Mucosa of stomach (tissue), 1 donor: ENCODE measurements around the gene CDC23.
A peak's percentile ranks its signal among the peaks of the same experiment; 100 is the strongest.
"Not testable (repeated sequence)": the region's sequence is repeated elsewhere in the genome, so short reads cannot be mapped to it uniquely, and the experiment has no call there.

Source experiments
- H3K27me3 ChIP-seq: one replicate; pipeline ENCODE4 v1.7.0; 2013; ENCODE audit warnings: mild to moderate bottlenecking, low read length; ENCODE audit not compliant: control insufficient read depth, insufficient read depth
- H3K36me3 ChIP-seq: one replicate; pipeline ENCODE4 v1.7.0; 2013; ENCODE audit warnings: low read length; ENCODE audit not compliant: control insufficient read depth, insufficient read depth
- H3K4me1 ChIP-seq: one replicate; pipeline ENCODE4 v1.7.0; 2013; ENCODE audit warnings: mild to moderate bottlenecking, low read length; ENCODE audit not compliant: control insufficient read depth, insufficient read depth
- H3K4me3 ChIP-seq: one replicate; pipeline ENCODE4 v1.7.0; 2013; ENCODE audit warnings: low read length
- H3K9ac ChIP-seq: one replicate; pipeline ENCODE4 v1.7.0; 2013; ENCODE audit warnings: mild to moderate bottlenecking, low read length, moderate library complexity
- H3K9me3 ChIP-seq: one replicate; pipeline ENCODE4 v1.7.0; 2013; ENCODE audit warnings: mild to moderate bottlenecking, low read length, moderate library complexity; ENCODE audit not compliant: control insufficient read depth
- donor health status: Pancreatic carcinoma.

Gene CDC23

GRCh38 chr5:138193859-138194258, 19.3 kb downstream of the CDC23 start:
- not testable (repeated sequence) for H3K4me1 ChIP-seq, H3K9me3 ChIP-seq, H3K36me3 ChIP-seq, H3K4me3 ChIP-seq, H3K27me3 ChIP-seq, H3K9ac ChIP-seq

DNA sequence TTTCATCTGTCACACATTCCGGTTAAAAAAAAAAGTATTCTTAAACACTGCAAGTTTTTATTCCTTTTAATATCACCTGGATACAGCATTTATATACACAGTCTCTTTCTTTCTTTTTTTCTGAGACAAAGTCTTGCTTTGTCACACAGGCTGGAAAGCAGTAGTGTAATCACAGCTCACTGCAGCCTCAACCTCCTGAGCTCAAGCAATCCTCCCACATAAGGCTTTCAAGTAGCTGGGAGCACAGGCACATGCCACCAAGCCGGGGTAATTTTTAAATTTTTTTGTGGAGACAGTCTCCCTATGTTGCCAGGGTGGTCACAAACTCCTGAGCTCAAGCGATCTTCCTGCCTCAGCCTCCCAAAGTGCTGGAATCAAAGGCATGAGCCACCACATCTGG, 20.3 kb downstream of the CDC23 start:
- no peak overlapping the region for H3K4me3 ChIP-seq
- no peaks in the 10 kb centered on the region for H3K4me1 ChIP-seq
- no peaks in the 10 kb centered on the region for H3K36me3 ChIP-seq
- H3K27me3 ChIP-seq, result no peaks in the 10 kb centered on the region
- H3K9ac ChIP-seq, result no peak overlapping the region
- no peaks in the 10 kb centered on the region for H3K9me3 ChIP-seq

DNA sequence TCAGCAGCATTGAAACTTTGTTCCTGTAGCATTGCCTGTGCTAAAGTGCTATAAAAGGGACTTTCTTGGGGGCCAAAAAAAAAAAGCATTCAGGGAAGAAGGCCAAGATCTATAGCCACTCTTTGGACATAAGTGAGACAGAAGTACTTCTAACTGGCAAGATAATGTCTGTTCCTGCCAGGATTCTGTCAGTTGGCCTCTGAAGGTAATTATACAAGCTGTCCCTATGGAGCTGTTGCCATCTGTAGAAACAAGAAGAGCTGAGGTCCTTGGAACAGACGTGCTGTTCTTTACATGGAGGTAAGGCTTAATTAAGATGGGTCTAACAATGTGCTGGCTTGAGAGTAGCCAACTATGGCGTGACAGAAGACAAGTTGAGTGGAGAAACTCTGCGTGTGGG, 24.5 kb downstream of the CDC23 start:
- H3K27me3 ChIP-seq, result no peaks in the 10 kb centered on the region
- no peak overlapping the region for H3K9ac ChIP-seq
- H3K4me1 ChIP-seq, result no peaks in the 10 kb centered on the region
- no peak overlapping the region for H3K4me3 ChIP-seq
- H3K9me3 ChIP-seq, result no peaks in the 10 kb centered on the region
- H3K36me3 ChIP-seq, result no peaks in the 10 kb centered on the region

GRCh38 chr5:138186002-138186447, 27.1 kb downstream of the CDC23 start:
- H3K36me3 ChIP-seq, result no peaks in the 10 kb centered on the region
- no peak overlapping the region for H3K9ac ChIP-seq
- no peaks in the 10 kb centered on the region for H3K27me3 ChIP-seq

GRCh38 chr5:138182808-138183207, 30.3 kb downstream of the CDC23 start:
- Histone ChIP-seq H3K9ac (no peak overlapping the region), H3K4me3 (no peak overlapping the region), H3K27me3 (no peaks in the 10 kb centered on the region), H3K9me3 (no peaks in the 10 kb centered on the region), H3K4me1 (peaks cover 12% of the 10 kb centered on the region), H3K36me3 (no peaks in the 10 kb centered on the region)

More at GRCh38 chr5:138186002-138186447, 27.1 kb downstream of the CDC23 start:
- no peaks in the 10 kb centered on the region for H3K4me1 ChIP-seq
- no peaks in the 10 kb centered on the region for H3K9me3 ChIP-seq
- no peak overlapping the region for H3K4me3 ChIP-seq

GRCh38 chr5:138180841-138181240, 32.3 kb downstream of the CDC23 start:
- Histone ChIP-seq H3K9ac (no peak overlapping the region), H3K4me1 (peaks cover 12% of the 10 kb centered on the region), H3K36me3 (no peaks in the 10 kb centered on the region), H3K9me3 (no peaks in the 10 kb centered on the region), H3K27me3 (no peaks in the 10 kb centered on the region), H3K4me3 (no peak overlapping the region)

DNA sequence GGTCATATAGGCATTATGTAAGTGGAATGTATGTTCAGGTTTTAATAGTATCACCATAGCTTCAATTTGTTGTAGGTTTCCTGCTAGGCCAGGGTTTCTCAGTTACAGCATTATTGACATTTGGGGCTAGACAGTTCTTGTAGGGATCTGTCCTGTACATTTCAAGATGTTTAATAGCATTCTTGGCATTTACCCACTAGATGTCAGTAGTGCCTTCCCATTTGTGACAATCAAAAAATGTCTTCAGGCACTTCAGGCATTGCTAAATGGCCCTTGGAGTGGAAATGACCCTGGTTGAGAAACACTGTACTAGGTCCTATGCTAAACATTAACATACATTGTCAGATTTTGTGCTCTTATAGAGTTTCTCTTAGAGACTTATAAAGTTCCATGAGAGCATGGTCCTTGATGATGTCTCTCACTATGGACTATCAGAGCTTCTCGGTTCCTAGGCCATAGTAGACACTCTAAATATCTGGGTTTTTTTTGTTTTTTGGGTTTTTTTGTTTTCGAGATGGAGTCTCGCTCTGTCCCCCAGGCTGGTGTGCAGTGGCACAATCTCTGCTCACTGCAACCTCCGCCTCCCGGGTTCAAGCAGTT, 32.8 kb downstream of the CDC23 start:
- Histone ChIP-seq H3K27me3 (no peaks in the 10 kb centered on the region), H3K4me1 (peaks cover 12% of the 10 kb centered on the region), H3K4me3 (no peak overlapping the region), H3K9me3 (no peaks in the 10 kb centered on the region), H3K36me3 (no peaks in the 10 kb centered on the region), H3K9ac (no peak overlapping the region)

- H3K4me3 ChIP-seq, result peak overlapping the region; percentile 12
- peak overlapping the region; percentile 24 for H3K9ac ChIP-seq
- peaks cover 12% of the 10 kb centered on the region for H3K4me1 ChIP-seq
These were observed 33.8 kb downstream of the CDC23 start for GRCh38 chr5:138179277-138179857.

GRCh38 chr5:138178516-138179276, 34.4 kb downstream of the CDC23 start, which contains the start of the genes BRD8 and KIF20A:
TSS of gene BRD8 (minus strand) at chr5:138178630. CDS start at chr5:138178614, 16 bp downstream.
TSS of gene KIF20A (plus strand) at chr5:138179112. CDS start at chr5:138179681, 569 bp downstream.
- Histone ChIP-seq H3K36me3 (no peaks in the 10 kb centered on the region), H3K9ac (peak within 1 kb of the TSS; percentile 73), H3K27me3 (no peaks in the 10 kb centered on the region), H3K4me1 (peaks cover 12% of the 10 kb centered on the region), H3K4me3 (peak within 1 kb of the TSS; percentile 93), H3K9me3 (no peaks in the 10 kb centered on the region)

More at GRCh38 chr5:138179277-138179857, 33.8 kb downstream of the CDC23 start:
- Histone ChIP-seq H3K36me3 (no peaks in the 10 kb centered on the region), H3K27me3 (no peaks in the 10 kb centered on the region), H3K9me3 (no peaks in the 10 kb centered on the region)

- no peaks in the 10 kb centered on the region for H3K27me3 ChIP-seq
- peak overlapping the region; percentile 73 for H3K9ac ChIP-seq
- H3K4me3 ChIP-seq, result peak overlapping the region; percentile 93
- H3K36me3 ChIP-seq, result no peaks in the 10 kb centered on the region
- H3K9me3 ChIP-seq, result no peaks in the 10 kb centered on the region
- H3K4me1 ChIP-seq, result peaks cover 12% of the 10 kb centered on the region
These were observed 35.1 kb downstream of the CDC23 start for GRCh38 chr5:138177941-138178515.

DNA sequence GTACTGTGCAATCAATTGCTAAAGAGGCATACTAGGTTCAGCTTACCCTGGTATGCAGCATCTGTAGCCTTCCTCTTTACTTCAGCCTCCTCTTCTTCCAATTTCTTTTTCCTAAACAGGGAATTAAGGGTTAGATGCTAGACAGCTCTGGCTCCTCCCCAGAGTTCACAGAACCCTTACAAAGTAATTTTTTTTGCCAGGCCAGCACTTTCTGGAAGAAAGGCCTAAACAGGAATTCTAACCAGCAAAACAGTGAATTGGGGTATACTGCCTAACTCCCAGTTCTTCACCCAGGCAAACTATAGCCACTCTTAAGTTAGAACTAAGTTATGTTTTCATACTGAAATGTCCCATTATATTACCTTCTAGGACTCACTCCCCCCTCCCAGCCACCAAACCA, 42.8 kb downstream of the CDC23 start:
- Histone ChIP-seq H3K9ac (no peak overlapping the region), H3K9me3 (no peaks in the 10 kb centered on the region), H3K4me1 (no peaks in the 10 kb centered on the region), H3K4me3 (no peak overlapping the region), H3K36me3 (peaks cover 5% of the 10 kb centered on the region), H3K27me3 (no peaks in the 10 kb centered on the region)

DNA sequence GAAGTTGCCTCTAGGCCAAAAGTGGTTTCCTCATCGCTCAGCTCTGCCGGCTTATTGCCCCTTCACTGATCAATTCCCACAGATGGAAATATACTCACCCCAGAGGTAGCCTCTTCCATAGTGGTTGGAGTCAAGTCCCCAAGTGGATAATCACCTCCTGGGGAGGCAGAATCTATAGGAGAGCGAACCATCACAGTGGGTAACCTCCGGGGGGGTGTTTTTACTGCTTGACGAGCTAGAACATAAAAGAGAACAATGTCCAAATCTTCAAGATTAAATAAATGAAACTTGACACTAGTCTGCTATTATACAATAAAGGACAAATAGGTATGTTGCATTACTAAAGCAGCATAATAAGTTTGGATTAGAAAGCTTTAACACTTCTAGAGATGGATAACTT, 44.0 kb downstream of the CDC23 start:
- H3K4me1 ChIP-seq, result no peaks in the 10 kb centered on the region
- H3K4me3 ChIP-seq, result no peak overlapping the region
- no peaks in the 10 kb centered on the region for H3K9me3 ChIP-seq
- no peaks in the 10 kb centered on the region for H3K27me3 ChIP-seq
- no peak overlapping the region for H3K9ac ChIP-seq
- peaks cover 15% of the 10 kb centered on the region for H3K36me3 ChIP-seq
